HepG2 (cell line): ENCODE results near the gene RASIP1. TPM values are rescaled to one million over a fixed set of nuclear protein-coding genes. Genes with fewer than 3 reads are reported as not detected.
A peak's percentile ranks its signal among the peaks of the same experiment; 100 is the strongest.

Source experiments
- BRD4 ChIP-seq: sonication (generic); formaldehyde crosslinking; IDR thresholded peaks from 2 replicates; pipeline ENCODE4 v1.4.0; 2020; ENCODE audit warnings: missing genetic modification reagents
- CREM ChIP-seq, 2 experiments: sonication (generic) in 1 of 2; formaldehyde crosslinking in 1 of 2; IDR thresholded peaks; 2 replicates each; pipeline versions ENCODE4 v1.4.0 to v1.6.1; 2016 to 2020; ENCODE audit warnings: antibody characterized with exemption in 1 of 2, mild to moderate bottlenecking in 1 of 2, missing genetic modification reagents in 1 of 2
- FOXC1 ChIP-seq: sonication (generic); formaldehyde crosslinking; IDR thresholded peaks from 2 replicates; pipeline ENCODE4 v1.8.0; 2022; ENCODE audit warnings: mild to moderate bottlenecking, missing genetic modification reagents, borderline replicate concordance
- GATAD2A ChIP-seq: IDR thresholded peaks from 2 replicates; pipeline ENCODE4 v1.6.1; 2016
- ISL2 ChIP-seq: sonication (generic); formaldehyde crosslinking; IDR thresholded peaks from 2 replicates; pipeline ENCODE4 v1.5.0; 2020; ENCODE audit warnings: missing genetic modification reagents
- KAT8 ChIP-seq: IDR thresholded peaks from 2 replicates; pipeline ENCODE4 v1.6.1; 2016; ENCODE audit warnings: missing genetic modification reagents, missing compliant biosample characterization
- PRDM4 ChIP-seq: sonication (generic); formaldehyde crosslinking; IDR thresholded peaks from 2 replicates; pipeline ENCODE4 v1.9.0; 2021; ENCODE audit warnings: missing genetic modification reagents, borderline replicate concordance
- SMC3 ChIP-seq: IDR thresholded peaks from 2 replicates; pipeline ENCODE4 v1.6.1; 2011; ENCODE audit warnings: low read length, improper control_type of control experiment
- SOX6 ChIP-seq, 2 experiments: fragments of 450-650 bp in 1 of 2; sonication (generic) in 1 of 2; formaldehyde crosslinking in 1 of 2; IDR thresholded peaks; 2 replicates each; pipeline versions ENCODE4 v1.4.0 to v1.6.1; 2017 to 2020; ENCODE audit warnings: antibody characterized with exemption in 1 of 2, mild to moderate bottlenecking in 1 of 2, missing genetic modification reagents in 1 of 2
- STAT6 ChIP-seq: sonication (generic); formaldehyde crosslinking; IDR thresholded peaks from 2 replicates; pipeline ENCODE4 v1.4.0; 2020; ENCODE audit warnings: missing genetic modification reagents, mild to moderate bottlenecking, borderline replicate concordance
- ZFP41 ChIP-seq: sonication (generic); formaldehyde crosslinking; IDR thresholded peaks from 2 replicates; pipeline ENCODE4 v1.4.0; 2020; ENCODE audit warnings: mild to moderate bottlenecking, missing genetic modification reagents, borderline replicate concordance
- ZFY ChIP-seq: sonication (generic); formaldehyde crosslinking; IDR thresholded peaks from 2 replicates; pipeline ENCODE4 v1.4.0; 2020; ENCODE audit warnings: missing genetic modification reagents
- ZNF10 ChIP-seq: sonication (generic); formaldehyde crosslinking; IDR thresholded peaks from 2 replicates; pipeline ENCODE4 v1.4.0; 2020; ENCODE audit warnings: mild to moderate bottlenecking, low read depth, missing genetic modification reagents, borderline replicate concordance
- ZNF256 ChIP-seq: sonication (generic); formaldehyde crosslinking; conservative IDR thresholded peaks from 2 replicates; pipeline ENCODE4 v1.4.0; 2020; ENCODE audit warnings: missing genetic modification reagents
- ZNF597 ChIP-seq: sonication (generic); formaldehyde crosslinking; IDR thresholded peaks from 2 replicates; pipeline ENCODE4 v1.5.0; 2020; ENCODE audit warnings: missing genetic modification reagents
- ZNF660 ChIP-seq: sonication (generic); formaldehyde crosslinking; IDR thresholded peaks from 2 replicates; pipeline ENCODE4 v1.5.1; 2020; ENCODE audit warnings: mild to moderate bottlenecking, low read depth, missing genetic modification reagents, borderline replicate concordance
- ZNF850 ChIP-seq: sonication (generic); formaldehyde crosslinking; conservative IDR thresholded peaks from 2 replicates; pipeline ENCODE4 v1.9.0; 2021; ENCODE audit warnings: mild to moderate bottlenecking, missing genetic modification reagents
- polyA plus RNA-seq, 8 experiments: library from polyadenylated mRNA; depleted of rRNA in 3 of 8; stranded (reverse) in 7 of 8; unstranded in 1 of 8; fragments of >200 nt; fragmentation: Illumina TruSeq in 4 of 8; extraction: Trizol in 4 of 8; gene quantifications; 2 replicates each; pipeline versions ENCODE4 v1.2.1 to v1.2.3, GENCODE V29; 2011 to 2016; ENCODE audit warnings: low read depth in 4 of 8, missing spikeins in 1 of 8, mixed read lengths in 1 of 8; ENCODE audit not compliant: insufficient read depth in 1 of 8
- total RNA-seq, 5 experiments: library from RNA; depleted of rRNA; stranded (reverse); fragments of >200 nt; fragmentation: Illumina TruSeq; extraction: Trizol; gene quantifications; 2 replicates each; pipeline ENCODE4 v1.2.3, GENCODE V29; 2016; ENCODE audit warnings: low read depth in 1 of 5

Gene RASIP1
- total and polyA plus RNA-seq, 2 of the 13 experiments (the other 11 are each of a cell fraction or from before 2014, with no cell fraction given), result 0.44 to 0.58 TPM

GRCh38 chr19:48784527-48784926 lies 44.1 kb upstream of the RASIP1 start (continued):
- TF ChIP-seq FOXC1 (CRISPR knock-in tag) (no peak), ZNF256 (CRISPR knock-in tag) (no peak), BRD4 (CRISPR knock-in tag) (no peak), ZFY (CRISPR knock-in tag) (no peak), ISL2 (CRISPR knock-in tag) (no peak), ZNF850 (CRISPR knock-in tag) (no peak), ZFP41 (CRISPR knock-in tag) (no peak), SMC3 (peak; percentile 69), KAT8 (CRISPR knock-in tag) (0 out of 2 replicates have a peak, but pooled peaks have one; percentile 38), ZNF597 (no peak), SOX6 (IDR thresholded peaks at IDR 0.05) (no peak), SOX6 (CRISPR knock-in tag; IDR thresholded peaks at IDR 0.05) (peak; percentile 17; the same call in 1 of the 2 replicates), ZNF660 (CRISPR knock-in tag) (no peak), GATAD2A (peak; percentile 22; the same call in 1 of the 2 replicates), STAT6 (CRISPR knock-in tag) (no peak), ZNF10 (no peak), PRDM4 (CRISPR knock-in tag) (no peak), CREM (IDR thresholded peaks at IDR 0.05) (no peak), CREM (CRISPR knock-in tag; IDR thresholded peaks at IDR 0.05) (no peak)
